Effector CD4-positive, alpha-beta T cell (primary cell): ENCODE data around the gene IGBP1.
"Not testable (repeated sequence)": the region's sequence is repeated elsewhere in the genome, so short reads cannot be mapped to it uniquely, and the experiment has no call there.

Experiments
- DNase-seq: peaks from one replicate; pipeline ENCODE4 v3.0.0-alpha.2; 2020

Gene IGBP1

GRCh38 chrX:70168238-70169188 lies 35.3 kb downstream of the IGBP1 start:
- no peak for DNase-seq

GRCh38 chrX:70169281-70169680 lies 36.0 kb downstream of the IGBP1 start:
- no peak for DNase-seq

GRCh38 chrX:70171624-70172023 lies 38.4 kb downstream of the IGBP1 start:
- no peak for DNase-seq

- no peak for DNase-seq
Observed at GRCh38 chrX:70172221-70172620, 39.0 kb downstream of the IGBP1 start.

- no peak for DNase-seq
Observed at GRCh38 chrX:70172964-70173363, 39.7 kb downstream of the IGBP1 start.

- DNase-seq, result no peak
Observed at GRCh38 chrX:70174754-70175153, 41.5 kb downstream of the IGBP1 start.

- DNase-seq, result no peak
Observed at GRCh38 chrX:70175338-70175737, 42.1 kb downstream of the IGBP1 start.

GRCh38 chrX:70176938-70177533 lies 43.8 kb downstream of the IGBP1 start, which contains the start of gene DGAT2L6:
Gene DGAT2L6, plus strand, starts transcription at chrX:70177483. Its CDS starts 100 bp downstream, at chrX:70177583.
- DNase-seq, result no peak

GRCh38 chrX:70183091-70183490 lies 49.8 kb downstream of the IGBP1 start:
- DNase-seq, result no peak

GRCh38 chrX:70190225-70190624 lies 57.0 kb downstream of the IGBP1 start:
- no peak for DNase-seq

GRCh38 chrX:70196961-70197720 lies 63.9 kb downstream of the IGBP1 start:
- peak; percentile 51 for DNase-seq

GRCh38 chrX:70201732-70202131 lies 68.5 kb downstream of the IGBP1 start:
- no peak for DNase-seq

- no peak for DNase-seq
Observed at GRCh38 chrX:70208479-70208878, 75.2 kb downstream of the IGBP1 start.

GRCh38 chrX:70209570-70209969 lies 76.3 kb downstream of the IGBP1 start:
- DNase-seq, result not testable (repeated sequence)
